Left hindlimb (tissue), 1 donor: ENCODE measurements around the gene TRIM21.
"Not testable (repeated sequence)": the region's sequence is repeated elsewhere in the genome, so short reads cannot be mapped to it uniquely, and the experiment has no call there.

ENCODE experiments used
- DNase-seq: peaks from one replicate; pipeline ENCODE4 v3.0.0-alpha.2; 2018

Gene TRIM21

GRCh38 chr11:4393209-4393857 is at the start of gene TRIM21:
Gene TRIM21, minus strand, starts transcription at chr11:4393702. Its CDS starts 3,293 bp downstream, at chr11:4390409.
- DNase-seq = peak; percentile 89

- DNase-seq = no peak
Observed at GRCh38 chr11:4441515-4441914, 48.0 kb upstream of the TRIM21 start.

- DNase-seq = no peak
Observed at GRCh38 chr11:4436411-4436810, 42.9 kb upstream of the TRIM21 start.

- DNase-seq = no peak
Observed at GRCh38 chr11:4433856-4434255, 40.4 kb upstream of the TRIM21 start.

GRCh38 chr11:4430051-4430450 is 36.5 kb upstream of the TRIM21 start:
- DNase-seq = no peak

GRCh38 chr11:4418403-4418802 is 24.9 kb upstream of the TRIM21 start:
- no peak for DNase-seq

- DNase-seq = no peak
Observed at GRCh38 chr11:4416816-4417215, 23.3 kb upstream of the TRIM21 start.

GRCh38 chr11:4416306-4416705 is 22.8 kb upstream of the TRIM21 start:
- no peak for DNase-seq

GRCh38 chr11:4406206-4406605 is 12.7 kb upstream of the TRIM21 start:
- not testable (repeated sequence) for DNase-seq

GRCh38 chr11:4393858-4394223 is 339 bp upstream of the TRIM21 start:
- DNase-seq = no peak

- no peak for DNase-seq
Observed at GRCh38 chr11:4388221-4388620, 5.3 kb downstream of the TRIM21 start.

- DNase-seq = no peak
Observed at GRCh38 chr11:4385978-4386740, 7.3 kb downstream of the TRIM21 start.

- DNase-seq = no peak
Observed at GRCh38 chr11:4381901-4382300, 11.6 kb downstream of the TRIM21 start.

GRCh38 chr11:4375431-4376140 is 17.9 kb downstream of the TRIM21 start:
- DNase-seq = no peak

- no peak for DNase-seq
Observed at GRCh38 chr11:4370166-4370565, 23.3 kb downstream of the TRIM21 start.

GRCh38 chr11:4368286-4368685 is 25.2 kb downstream of the TRIM21 start, which contains the start of gene OR52B4:
Gene OR52B4, minus strand, starts transcription at chr11:4368386. Its CDS starts 91 bp downstream, at chr11:4368295.
- no peak for DNase-seq

GRCh38 chr11:4348142-4348541 is 45.4 kb downstream of the TRIM21 start:
- not testable (repeated sequence) for DNase-seq

GRCh38 chr11:4345366-4345765 is 48.1 kb downstream of the TRIM21 start:
- not testable (repeated sequence) for DNase-seq
